CMK (cell line): ENCODE measurements around the gene MACROD2.

Source experiments
- DNase-seq: peaks from one replicate; pipeline ENCODE4 v3.0.0-alpha.2; 2010; ENCODE audit warnings: low read depth

Gene MACROD2

GRCh38 chr20:14817101-14817500 lies 821.8 kb downstream of the MACROD2 start:
- no peak for DNase-seq

- DNase-seq = no peak
These were observed 825.5 kb downstream of the MACROD2 start for GRCh38 chr20:14820771-14821170.

GRCh38 chr20:14821251-14821650 lies 825.9 kb downstream of the MACROD2 start:
- DNase-seq = no peak

GRCh38 chr20:14824996-14825395 lies 829.7 kb downstream of the MACROD2 start:
- no peak for DNase-seq

GRCh38 chr20:14826543-14827313 lies 831.4 kb downstream of the MACROD2 start:
- no peak for DNase-seq

- DNase-seq = no peak
These were observed 833.1 kb downstream of the MACROD2 start for GRCh38 chr20:14828459-14828858.

- no peak for DNase-seq
These were observed 834.6 kb downstream of the MACROD2 start for GRCh38 chr20:14829906-14830305.

- no peak for DNase-seq
These were observed 835.1 kb downstream of the MACROD2 start for GRCh38 chr20:14830466-14830865.

- no peak for DNase-seq
These were observed 835.6 kb downstream of the MACROD2 start for GRCh38 chr20:14830899-14831298.

- no peak for DNase-seq
These were observed 837.3 kb downstream of the MACROD2 start for GRCh38 chr20:14832630-14833029.

- no peak for DNase-seq
These were observed 843.6 kb downstream of the MACROD2 start for GRCh38 chr20:14838663-14839628.

GRCh38 chr20:14845199-14846160 lies 850.2 kb downstream of the MACROD2 start:
- no peak for DNase-seq

- DNase-seq = no peak
These were observed 853.5 kb downstream of the MACROD2 start for GRCh38 chr20:14848806-14849205.

- no peak for DNase-seq
These were observed 857.8 kb downstream of the MACROD2 start for GRCh38 chr20:14853079-14853478.

- DNase-seq = no peak
These were observed 859.9 kb downstream of the MACROD2 start for GRCh38 chr20:14855171-14855570.

- no peak for DNase-seq
These were observed 864.3 kb downstream of the MACROD2 start for GRCh38 chr20:14859627-14860026.

- no peak for DNase-seq
These were observed 865.1 kb downstream of the MACROD2 start for GRCh38 chr20:14860410-14860814.

GRCh38 chr20:14861028-14861699 lies 865.8 kb downstream of the MACROD2 start:
- DNase-seq = no peak

GRCh38 chr20:14865169-14865568 lies 869.9 kb downstream of the MACROD2 start:
- DNase-seq = no peak

GRCh38 chr20:14865731-14866130 lies 870.4 kb downstream of the MACROD2 start:
- DNase-seq = no peak

- DNase-seq = no peak
These were observed 871.7 kb downstream of the MACROD2 start for GRCh38 chr20:14866841-14867514.
